Vagina (tissue), 2 donors: ENCODE measurements around the gene PAX8. TPM values are rescaled to one million over a fixed set of nuclear protein-coding genes. Genes with fewer than 3 reads are reported as not detected.

ENCODE experiments used
- DNase-seq, 2 donors: peaks; one replicate each; pipeline ENCODE4 v3.0.0-alpha.2; 2017; ENCODE audit errors: extremely low spot score in 2 of 2
- H3K27ac ChIP-seq: fragments of 200-600 bp; sonication (generic); one replicate; pipeline ENCODE4 v1.5.1; 2019
- H3K27me3 ChIP-seq: fragments of 200-600 bp; sonication (generic); one replicate; pipeline ENCODE4 v1.5.1; 2019
- H3K36me3 ChIP-seq, 2 donors: fragments of 200-600 bp; sonication (generic); one replicate each; pipeline ENCODE4 v1.5.1; 2017 to 2019
- H3K4me1 ChIP-seq: fragments of 200-600 bp; sonication (generic); one replicate; pipeline ENCODE4 v1.5.1; 2019
- H3K4me3 ChIP-seq, 2 donors: fragments of 200-600 bp; sonication (generic); 1 replicate in 1 of 2; 2 replicates in 1 of 2; pipeline ENCODE4 v1.5.1; 2016 to 2019
- H3K9me3 ChIP-seq: fragments of 200-600 bp; sonication (generic); one replicate; pipeline ENCODE4 v1.5.1; 2019
- POLR2A ChIP-seq, 2 donors: fragments of 450-650 bp; IDR thresholded peaks; one replicate each; pipeline ENCODE4 v1.6.1; 2017; ENCODE audit warnings: antibody characterized with exemption in 2 of 2, mild to moderate bottlenecking in 2 of 2, moderate library complexity in 2 of 2
- POLR2AphosphoS5 ChIP-seq, 2 donors: sonication (generic); formaldehyde crosslinking; IDR thresholded peaks; one replicate each; pipeline ENCODE4 v1.9.0; 2017; ENCODE audit warnings: antibody characterized with exemption in 2 of 2, mild to moderate bottlenecking in 2 of 2, low read depth in 1 of 2; ENCODE audit not compliant: insufficient read depth in 1 of 2
- intact Hi-C: fragments of 100-400 bp; cut with DNase I; formaldehyde crosslinking; loops from one replicate; pipeline ENCODE4 v1.15.1; 2023
- total RNA-seq: library from RNA; depleted of rRNA; stranded (reverse); fragments of >200 nt; gene quantifications from one replicate; pipeline ENCODE4 v1.2.3, GENCODE V29; 2016
- TF ChIP-seq, protein P1 (sequence below), 3 experiments: fragments of 450-650 bp in 2 of 3; fragments of 200-600 bp in 1 of 3; sonication (generic) in 1 of 3; IDR thresholded peaks; one replicate each; pipeline ENCODE4 v1.5.1; 2017 to 2019; ENCODE audit warnings: antibody characterized with exemption in 3 of 3, mild to moderate bottlenecking in 2 of 3, moderate library complexity in 2 of 3

Gene PAX8
- total RNA-seq, 1 donor from 2014 or later: 1.7 TPM

DNA sequence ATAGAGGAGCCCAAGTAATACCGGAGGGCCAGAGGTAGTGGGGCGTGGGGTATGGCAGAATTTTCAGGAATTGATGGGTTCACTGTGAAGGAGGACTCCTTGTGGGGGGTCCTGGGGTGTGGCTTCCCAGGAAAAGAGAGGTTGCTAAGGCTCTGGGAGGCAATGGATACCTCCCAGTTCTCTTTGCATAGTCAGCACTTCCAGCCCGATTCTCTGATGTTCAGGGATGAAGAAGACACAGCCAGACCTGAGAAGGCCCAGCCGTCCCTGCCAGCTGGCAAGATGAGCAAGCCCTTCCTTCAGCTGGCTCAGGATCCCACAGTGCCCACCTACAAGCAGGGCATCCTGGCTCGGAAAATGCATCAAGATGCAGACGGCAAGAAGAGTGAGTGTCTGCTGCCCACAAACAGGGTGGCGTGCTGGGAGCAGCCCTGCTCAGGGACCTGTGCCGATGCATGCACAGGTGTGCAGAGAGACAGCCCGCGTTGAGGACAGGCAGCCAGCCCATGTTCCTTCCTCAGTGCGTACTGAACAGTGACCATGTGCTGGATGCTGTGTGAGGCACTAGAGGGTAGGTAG, 82.7 kb downstream of the PAX8 start:
- no peak for DNase-seq
- intact Hi-C loops: no loop called here
- Histone ChIP-seq H3K4me3 (no peak overlapping the region), H3K4me1 (peaks cover 22% of the 10 kb centered on the region), H3K9me3 (no peaks in the 10 kb centered on the region), H3K27ac (no peak overlapping the region), H3K36me3 (no peaks in the 10 kb centered on the region), H3K27me3 (no peaks in the 10 kb centered on the region)
- TF ChIP-seq POLR2A (IDR thresholded peaks at IDR 0.05) (no peak), POLR2AphosphoS5 (IDR thresholded peaks at IDR 0.05; ENCODE audit: insufficient read depth in 1 of 2, low read depth in 1 of 2) (no peak)
- TF ChIP-seq, protein P1, sequence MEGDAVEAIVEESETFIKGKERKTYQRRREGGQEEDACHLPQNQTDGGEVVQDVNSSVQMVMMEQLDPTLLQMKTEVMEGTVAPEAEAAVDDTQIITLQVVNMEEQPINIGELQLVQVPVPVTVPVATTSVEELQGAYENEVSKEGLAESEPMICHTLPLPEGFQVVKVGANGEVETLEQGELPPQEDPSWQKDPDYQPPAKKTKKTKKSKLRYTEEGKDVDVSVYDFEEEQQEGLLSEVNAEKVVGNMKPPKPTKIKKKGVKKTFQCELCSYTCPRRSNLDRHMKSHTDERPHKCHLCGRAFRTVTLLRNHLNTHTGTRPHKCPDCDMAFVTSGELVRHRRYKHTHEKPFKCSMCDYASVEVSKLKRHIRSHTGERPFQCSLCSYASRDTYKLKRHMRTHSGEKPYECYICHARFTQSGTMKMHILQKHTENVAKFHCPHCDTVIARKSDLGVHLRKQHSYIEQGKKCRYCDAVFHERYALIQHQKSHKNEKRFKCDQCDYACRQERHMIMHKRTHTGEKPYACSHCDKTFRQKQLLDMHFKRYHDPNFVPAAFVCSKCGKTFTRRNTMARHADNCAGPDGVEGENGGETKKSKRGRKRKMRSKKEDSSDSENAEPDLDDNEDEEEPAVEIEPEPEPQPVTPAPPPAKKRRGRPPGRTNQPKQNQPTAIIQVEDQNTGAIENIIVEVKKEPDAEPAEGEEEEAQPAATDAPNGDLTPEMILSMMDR (IDR thresholded peaks at IDR 0.05): no peak

DNA sequence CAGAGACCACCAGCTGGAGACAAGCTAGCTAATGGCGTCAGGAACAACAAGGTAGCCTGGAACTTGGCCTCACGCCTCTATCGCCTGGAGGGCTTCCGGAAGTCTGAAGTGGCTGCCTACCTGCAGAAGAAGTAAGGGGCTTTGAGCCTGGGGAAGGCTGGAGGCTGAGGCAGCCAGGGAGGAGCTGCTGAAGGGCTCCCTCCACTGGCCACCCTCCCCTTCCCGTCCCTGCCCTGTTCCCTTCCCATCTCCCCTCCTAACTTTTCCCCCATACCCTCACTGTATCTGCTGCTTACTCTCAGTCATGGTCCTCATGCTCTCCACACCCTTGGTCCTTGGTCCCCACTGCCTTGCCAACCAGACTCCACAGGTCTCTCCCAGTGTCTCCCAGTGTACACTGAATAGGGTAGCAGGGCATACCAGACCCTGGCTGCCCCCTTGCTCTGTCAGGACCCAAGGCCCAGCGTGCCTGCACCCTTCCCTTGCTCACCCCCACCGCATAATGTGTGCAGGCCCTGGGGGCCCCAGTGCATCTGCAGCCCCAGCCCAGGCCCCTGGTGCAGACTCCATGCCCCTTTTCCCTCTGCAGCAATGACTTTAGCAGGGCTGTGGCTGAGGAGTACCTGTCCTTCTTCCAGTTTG, 86.1 kb downstream of the PAX8 start:
- Histone ChIP-seq H3K36me3 (no peaks in the 10 kb centered on the region), H3K4me1 (no peaks in the 10 kb centered on the region), H3K9me3 (no peaks in the 10 kb centered on the region), H3K4me3 (no peak overlapping the region), H3K27ac (no peak overlapping the region), H3K27me3 (no peaks in the 10 kb centered on the region)
- intact Hi-C loops: no loop called here
- TF ChIP-seq POLR2AphosphoS5 (IDR thresholded peaks at IDR 0.05; ENCODE audit: insufficient read depth in 1 of 2, low read depth in 1 of 2) (no peak), POLR2A (IDR thresholded peaks at IDR 0.05) (no peak)
- TF ChIP-seq, protein P1 (IDR thresholded peaks at IDR 0.05): no peak
- DNase-seq: no peak

DNA sequence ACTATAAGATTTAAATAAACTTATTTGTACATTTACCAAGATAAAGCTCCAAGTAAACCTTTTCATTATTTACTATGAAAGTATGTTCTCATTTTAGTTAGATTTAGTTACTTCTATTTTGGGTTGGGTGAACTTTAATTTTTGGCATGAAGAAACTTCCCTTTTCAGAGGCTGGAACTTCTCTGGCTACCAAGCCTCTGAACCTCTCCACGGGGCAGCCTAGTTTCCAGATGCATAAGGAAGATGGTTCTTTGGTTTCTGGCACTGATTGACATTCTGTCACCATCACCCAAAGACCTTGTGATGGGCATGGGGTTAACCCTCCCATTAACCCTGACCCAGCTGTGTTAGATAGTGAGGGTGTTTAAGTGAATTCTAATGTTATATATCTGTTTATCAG, 87.8 kb downstream of the PAX8 start:
- H3K27ac ChIP-seq: no peak overlapping the region
- H3K4me3 ChIP-seq: no peak overlapping the region
- TF ChIP-seq POLR2A (IDR thresholded peaks at IDR 0.05) (no peak), POLR2AphosphoS5 (IDR thresholded peaks at IDR 0.05; ENCODE audit: insufficient read depth in 1 of 2, low read depth in 1 of 2) (no peak)
- TF ChIP-seq, protein P1 (IDR thresholded peaks at IDR 0.05): no peak
- H3K9me3 ChIP-seq: no peaks in the 10 kb centered on the region
- no peaks in the 10 kb centered on the region for H3K27me3 ChIP-seq
- intact Hi-C loops: no loop called here
- DNase-seq: no peak
- H3K36me3 ChIP-seq: no peaks in the 10 kb centered on the region
- no peaks in the 10 kb centered on the region for H3K4me1 ChIP-seq

DNA sequence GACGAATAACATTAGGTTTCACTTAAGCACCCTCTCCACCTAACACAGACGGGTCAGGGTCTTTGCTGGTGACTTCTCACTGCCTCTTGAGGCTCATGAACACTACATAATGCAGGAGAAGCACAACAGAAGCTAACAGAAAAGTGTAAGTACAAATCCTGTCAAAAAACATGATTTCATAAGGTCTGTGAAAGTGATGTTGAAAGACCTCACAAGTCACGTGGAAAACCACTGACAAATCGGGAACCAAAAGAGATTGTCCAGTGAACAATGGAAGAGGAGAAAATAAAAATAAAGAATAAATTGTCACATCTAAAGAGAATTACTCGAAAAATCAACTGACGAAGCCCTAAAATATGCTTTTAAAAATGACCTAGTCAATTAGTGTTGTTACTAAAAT, 91.0 kb downstream of the PAX8 start:
- Histone ChIP-seq H3K27ac (no peak overlapping the region), H3K9me3 (no peaks in the 10 kb centered on the region), H3K4me1 (no peaks in the 10 kb centered on the region), H3K27me3 (no peaks in the 10 kb centered on the region), H3K4me3 (no peak overlapping the region), H3K36me3 (no peaks in the 10 kb centered on the region)
- no peak for DNase-seq
- intact Hi-C loops: no loop called here
- TF ChIP-seq POLR2AphosphoS5 (IDR thresholded peaks at IDR 0.05; ENCODE audit: insufficient read depth in 1 of 2, low read depth in 1 of 2) (no peak), POLR2A (IDR thresholded peaks at IDR 0.05) (no peak)
- TF ChIP-seq, protein P1 (IDR thresholded peaks at IDR 0.05): no peak

DNA sequence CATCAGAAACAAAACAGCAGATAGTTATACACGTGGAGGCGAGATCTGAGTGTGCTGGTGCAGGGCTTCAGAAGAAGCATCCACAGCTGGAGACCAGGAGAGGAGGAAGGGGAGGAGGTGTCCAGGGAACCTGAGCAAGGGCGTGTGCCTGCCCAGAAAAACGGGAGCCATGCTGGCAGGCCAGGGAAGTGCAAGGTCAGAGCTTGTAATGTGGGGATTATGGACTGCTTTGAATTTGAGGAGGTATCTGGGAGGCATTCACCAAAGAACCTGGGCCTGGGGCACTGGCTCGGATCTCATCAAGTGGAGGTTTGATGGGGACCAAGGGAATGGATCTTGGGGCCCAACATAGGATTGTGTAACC, 92.3 kb downstream of the PAX8 start:
- Histone ChIP-seq H3K9me3 (no peaks in the 10 kb centered on the region), H3K27ac (no peak overlapping the region), H3K36me3 (no peaks in the 10 kb centered on the region), H3K4me1 (no peaks in the 10 kb centered on the region), H3K27me3 (no peaks in the 10 kb centered on the region), H3K4me3 (no peak overlapping the region)
- DNase-seq: no peak
- TF ChIP-seq, protein P1 (IDR thresholded peaks at IDR 0.05): no peak
- TF ChIP-seq POLR2A (IDR thresholded peaks at IDR 0.05) (no peak), POLR2AphosphoS5 (IDR thresholded peaks at IDR 0.05; ENCODE audit: insufficient read depth in 1 of 2, low read depth in 1 of 2) (no peak)
- intact Hi-C loops: no loop called here
